GM23338 (cell line): ENCODE data around the gene GRID1. TPM values are rescaled to one million over a fixed set of nuclear protein-coding genes. Genes with fewer than 3 reads are reported as not detected.

Experiments used
- ATAC-seq: fragments of 200-7000 bp; cut with Tn5 transposase; 3 replicates; pipeline ENCODE4 v1.9.1; 2020
- DNase-seq: peaks from one replicate; pipeline ENCODE4 v3.0.0-alpha.2; 2015; ENCODE audit warnings: low spot score
- H2AFZ ChIP-seq: fragments of 200-600 bp; sonication (generic); 2 replicates; pipeline ENCODE4 v1.8.0; 2016; ENCODE audit warnings: antibody characterized with exemption, mild to moderate bottlenecking, moderate library complexity
- H3F3A ChIP-seq: fragments of 200-600 bp; sonication (generic); replicated peaks from 2 replicates; pipeline ENCODE4 v1.8.0; 2017; ENCODE audit warnings: antibody characterized with exemption, mixed run types, low read depth
- H3K27ac ChIP-seq: fragments of 200-600 bp; sonication (generic); 2 replicates; pipeline ENCODE4 v1.6.1; 2016; ENCODE audit warnings: low read depth
- H3K27me3 ChIP-seq: fragments of 200-600 bp; sonication (generic); 2 replicates; pipeline ENCODE4 v1.8.0; 2016; ENCODE audit warnings: mild to moderate bottlenecking, mixed run types, moderate library complexity; ENCODE audit not compliant: insufficient read depth
- H3K36me3 ChIP-seq: fragments of 200-600 bp; sonication (generic); 2 replicates; pipeline ENCODE4 v1.8.0; 2016; ENCODE audit warnings: mild to moderate bottlenecking; ENCODE audit not compliant: insufficient read depth
- H3K4me1 ChIP-seq: fragments of 200-600 bp; sonication (generic); 2 replicates; pipeline ENCODE4 v1.8.0; 2016; ENCODE audit warnings: mild to moderate bottlenecking, moderate library complexity; ENCODE audit not compliant: insufficient read depth
- H3K4me2 ChIP-seq: fragments of 200-600 bp; sonication (generic); 2 replicates; pipeline ENCODE4 v1.7.1; 2017; ENCODE audit warnings: mixed run types
- H3K4me3 ChIP-seq: fragments of 200-600 bp; sonication (generic); 2 replicates; pipeline ENCODE4 v1.6.1; 2016; ENCODE audit warnings: mixed run types
- H3K79me2 ChIP-seq: fragments of 200-600 bp; sonication (generic); replicated peaks from 2 replicates; pipeline ENCODE4 v1.8.0; 2017; ENCODE audit warnings: mild to moderate bottlenecking; ENCODE audit not compliant: insufficient read depth
- H3K9me2 ChIP-seq: fragments of 200-600 bp; sonication (generic); 2 replicates; pipeline ENCODE4 v1.8.0; 2017; ENCODE audit not compliant: insufficient read depth
- H4K20me1 ChIP-seq: fragments of 200-600 bp; sonication (generic); replicated peaks from 2 replicates; pipeline ENCODE4 v1.8.0; 2017; ENCODE audit warnings: mild to moderate bottlenecking; ENCODE audit not compliant: insufficient read depth
- H3K27ac Mint-ChIP-seq: 2 replicates; pipeline ENCODE4 v1.8.0; 2020; ENCODE audit warnings: inconsistent platforms, mild to moderate bottlenecking, moderate library complexity, mixed read lengths
- H3K27me3 Mint-ChIP-seq: 3 replicates; pipeline ENCODE4 v1.8.0; 2022; ENCODE audit warnings: low read depth, mild to moderate bottlenecking, moderate library complexity, mixed read lengths, inconsistent platforms; ENCODE audit not compliant: insufficient read depth, poor library complexity
- H3K36me3 Mint-ChIP-seq: 3 replicates; pipeline ENCODE4 v1.8.0; 2021; ENCODE audit warnings: low read depth, mild to moderate bottlenecking, inconsistent platforms, moderate library complexity, mixed read lengths
- H3K4me1 Mint-ChIP-seq: 3 replicates; pipeline ENCODE4 v1.8.0; 2020; ENCODE audit warnings: mild to moderate bottlenecking, inconsistent platforms, mixed read lengths
- H3K4me3 Mint-ChIP-seq: 3 replicates; pipeline ENCODE4 v1.8.0; 2021; ENCODE audit warnings: moderate library complexity, mild to moderate bottlenecking, inconsistent platforms, mixed read lengths
- H3K9me3 Mint-ChIP-seq: 3 replicates; pipeline ENCODE4 v1.8.0; 2020; ENCODE audit warnings: moderate library complexity, mild to moderate bottlenecking, inconsistent platforms, mixed read lengths
- CREB1 ChIP-seq: fragments of 250-450 bp; sonication (Bioruptor Pico); IDR thresholded peaks from 2 replicates; pipeline ENCODE4 v1.5.0; 2020; ENCODE audit warnings: low read depth, mild to moderate bottlenecking, moderate library complexity
- CTCF ChIP-seq, 2 experiments: fragments of 200-600 bp in 1 of 2; sonication (generic) in 1 of 2; conservative IDR thresholded peaks; 2 replicates each; pipeline versions ENCODE4 v1.5.1 to v1.6.1; 2016 to 2017; ENCODE audit warnings: antibody characterized with exemption in 2 of 2, low read depth in 2 of 2, mild to moderate bottlenecking in 2 of 2, moderate library complexity in 1 of 2
- ETS1 ChIP-seq: IDR thresholded peaks from 2 replicates; pipeline ENCODE4 v1.6.1; 2016; ENCODE audit warnings: antibody characterized with exemption
- EZH2 ChIP-seq: fragments of 200-600 bp; sonication (generic); IDR thresholded peaks from one replicate; pipeline ENCODE4 v1.8.0; 2017; ENCODE audit warnings: antibody characterized with exemption, mild to moderate bottlenecking, low read depth; ENCODE audit not compliant: unreplicated experiment
- EZH2phosphoT487 ChIP-seq: fragments of 200-600 bp; sonication (generic); IDR thresholded peaks from one replicate; pipeline ENCODE4 v1.8.1; 2018; ENCODE audit warnings: antibody characterized with exemption; ENCODE audit not compliant: unreplicated experiment
- JUNB ChIP-seq: IDR thresholded peaks from one replicate; pipeline ENCODE4 v1.6.1; 2016; ENCODE audit warnings: antibody characterized with exemption; ENCODE audit not compliant: unreplicated experiment
- NANOG ChIP-seq: IDR thresholded peaks from 2 replicates; pipeline ENCODE4 v1.6.1; 2016; ENCODE audit warnings: antibody characterized with exemption, borderline replicate concordance
- POLR2AphosphoS5 ChIP-seq: IDR thresholded peaks from 2 replicates; pipeline ENCODE4 v1.6.1; 2016; ENCODE audit warnings: antibody characterized with exemption, low read depth
- REST ChIP-seq: IDR thresholded peaks from one replicate; pipeline ENCODE4 v1.6.1; 2018; ENCODE audit warnings: antibody characterized with exemption; ENCODE audit not compliant: unreplicated experiment
- STAT1 ChIP-seq: IDR thresholded peaks from one replicate; pipeline ENCODE4 v1.6.1; 2016; ENCODE audit warnings: antibody characterized with exemption; ENCODE audit not compliant: unreplicated experiment
- ZNF114 ChIP-seq: fragments of 250-450 bp; sonication (Bioruptor Pico); IDR thresholded peaks from 2 replicates; pipeline ENCODE4 v1.5.0; 2020; ENCODE audit warnings: mild to moderate bottlenecking, moderate library complexity
- ZNF331 ChIP-seq: fragments of 250-450 bp; sonication (Bioruptor Pico); IDR thresholded peaks from 2 replicates; pipeline ENCODE4 v1.5.0; 2020; ENCODE audit warnings: low read depth, mild to moderate bottlenecking, moderate library complexity
- ZNF462 ChIP-seq: fragments of 250-450 bp; sonication (Bioruptor Pico); IDR thresholded peaks from 2 replicates; pipeline ENCODE4 v1.5.0; 2020; ENCODE audit warnings: mild to moderate bottlenecking, moderate library complexity
- polyA plus RNA-seq: library from polyadenylated mRNA; unstranded; fragments of >200 nt; fragmentation: Nextera tagmentation; extraction: Ambion mirVana; gene quantifications from 2 replicates; pipeline ENCODE4 v1.2.1, GENCODE V29; 2016
- total RNA-seq: library from RNA; depleted of rRNA; stranded (reverse); fragments of >200 nt; shearing (Covaris generic); gene quantifications from 2 replicates; pipeline ENCODE4 v1.2.3, GENCODE V29; 2014

Gene GRID1
- total and polyA plus RNA-seq, 2 experiments from 2014 or later = 0.14 to 0.15 TPM

GRCh38 chr10:86078639-86079035, 288.0 kb downstream of the GRID1 start:
- Mint-ChIP-seq H3K27me3 (peaks cover 9% of the 10 kb centered on the region), H3K36me3 (peaks cover 9% of the 10 kb centered on the region), H3K27ac (no peak overlapping the region), H3K4me3 (no peak overlapping the region), H3K9me3 (peaks cover 62% of the 10 kb centered on the region), H3K4me1 (peaks cover 8% of the 10 kb centered on the region)
- TF ChIP-seq NANOG = no peak
- no peak for TF ChIP-seq EZH2phosphoT487
- TF ChIP-seq CTCF (conservative IDR thresholded peaks at IDR 0.05; ENCODE audit: low read depth in 2 of 2) = no peak
- no peak for TF ChIP-seq JUNB
- TF ChIP-seq STAT1 = no peak
- TF ChIP-seq POLR2AphosphoS5 = no peak
- no peak for TF ChIP-seq ZNF462 (CRISPR knock-in tag)
- no peak for TF ChIP-seq CREB1 (CRISPR knock-in tag)
- no peak for TF ChIP-seq ETS1
- no peak for TF ChIP-seq ZNF331 (CRISPR knock-in tag)
- TF ChIP-seq EZH2 = no peak
- no peak for TF ChIP-seq REST
- TF ChIP-seq ZNF114 (CRISPR knock-in tag) = no peak
- Histone ChIP-seq H3K36me3 (no peaks in the 10 kb centered on the region), H3K4me3 (no peak overlapping the region), H4K20me1 (no peaks in the 10 kb centered on the region), H3K4me2 (no peak overlapping the region), H3K27ac (no peak overlapping the region), H3K4me1 (no peaks in the 10 kb centered on the region), H2AFZ (no peak overlapping the region), H3F3A (no peaks in the 10 kb centered on the region), H3K9me2 (no peaks in the 10 kb centered on the region), H3K79me2 (no peaks in the 10 kb centered on the region), H3K27me3 (no peaks in the 10 kb centered on the region)
- ATAC-seq (no peak; the same call in 2 of the 3 replicates), DNase-seq (no peak)
